A549 (cell line): ENCODE results near the gene SPSB2. TPM values are rescaled to one million over a fixed set of nuclear protein-coding genes. Genes with fewer than 3 reads are reported as not detected.

ENCODE experiments used
- ATAC-seq, 2 experiments: fragments of 200-7000 bp in 1 of 2; fragments of >200 bp in 1 of 2; cut with Nextera tagmentation in 1 of 2; cut with Tn5 transposase in 1 of 2; 3 replicates each; pipeline versions ENCODE4 v1.8.0 to v1.9.1; 2018 to 2020; ENCODE audit warnings: mild to moderate bottlenecking in 1 of 2, moderate library complexity in 1 of 2
- CTCF ChIA-PET: fragments of 300-600 bp; sonication (Branson Sonifier 250); formaldehyde crosslinking; extraction: SDS; loops from one replicate; lab custom pipeline; 2021; ENCODE audit warnings: antibody characterized with exemption, inconsistent platforms; lab: Yijun Ruan, JAX
- POLR2A ChIA-PET: fragments of 350-600 bp; formaldehyde crosslinking; extraction: SDS; loops from one replicate; lab custom pipeline; 2021; ENCODE audit warnings: antibody characterized with exemption, inconsistent platforms; lab: Yijun Ruan, JAX
- DNase-seq, 2 experiments: peaks; one replicate each; pipeline versions ENCODE4 v3.0.0 to v3.0.0-alpha.2; 2011 to 2016; ENCODE audit warnings: low read depth in 1 of 2, low spot score in 1 of 2
- FAIRE-seq: peaks from 2 replicates; lab custom pipeline; 2011; peaks lifted over from hg19 to GRCh38; lab: Jason Lieb, UNC
- H3K27ac ChIP-seq, 2 experiments: fragments of >200 bp; sonication (Bioruptor Twin); formaldehyde crosslinking; 3 replicates each; pipeline ENCODE4 v1.5.1; 2016 to 2017
- H3K4me1 ChIP-seq: fragments of >200 bp; sonication (Bioruptor Twin); formaldehyde crosslinking; 3 replicates; pipeline ENCODE4 v1.6.1; 2016
- H3K4me2 ChIP-seq: fragments of >200 bp; sonication (Bioruptor Twin); formaldehyde crosslinking; 3 replicates; pipeline ENCODE4 v1.6.1; 2016
- H3K4me3 ChIP-seq: fragments of >200 bp; sonication (Bioruptor Twin); formaldehyde crosslinking; 3 replicates; pipeline ENCODE4 v1.5.1; 2016
- H3K9me3 ChIP-seq: fragments of >200 bp; sonication (Bioruptor Twin); formaldehyde crosslinking; 3 replicates; pipeline ENCODE4 v1.6.1; 2016
- BHLHE40 ChIP-seq: IDR thresholded peaks from 2 replicates; pipeline ENCODE4 v1.6.1; 2012; ENCODE audit warnings: low read depth, low read length, inconsistent platforms
- CBX8 ChIP-seq: fragments of 200-600 bp; sonication (generic); IDR thresholded peaks from 2 replicates; pipeline ENCODE4 v1.6.1; 2016
- CHD2 ChIP-seq: fragments of 150-350 bp; IDR thresholded peaks from 2 replicates; pipeline ENCODE4 v1.6.1; 2014; ENCODE audit warnings: low read length; ENCODE audit not compliant: partially characterized antibody
- EHMT2 ChIP-seq: fragments of 200-600 bp; sonication (generic); IDR thresholded peaks from 2 replicates; pipeline ENCODE4 v1.6.1; 2016; ENCODE audit warnings: antibody characterized with exemption, low read depth, mild to moderate bottlenecking, moderate library complexity
- ELK1 ChIP-seq: fragments of 150-350 bp; IDR thresholded peaks from 2 replicates; pipeline ENCODE4 v1.6.1; 2014; ENCODE audit warnings: low read depth, mild to moderate bottlenecking, low read length
- FOSB ChIP-seq: fragments of 250-450 bp; sonication (Bioruptor Pico); IDR thresholded peaks from 2 replicates; pipeline ENCODE4 v1.5.0; 2020; ENCODE audit warnings: mild to moderate bottlenecking, moderate library complexity
- FOSL2 ChIP-seq, 2 experiments: fragments of 450-650 bp in 1 of 2; fragments of >200 bp in 1 of 2; sonication (Bioruptor Twin) in 1 of 2; formaldehyde crosslinking; IDR thresholded peaks; 2 replicates each; pipeline versions ENCODE4 v1.5.0 to v1.6.1; 2016 to 2020; ENCODE audit warnings: mild to moderate bottlenecking in 1 of 2, moderate library complexity in 1 of 2
- HES2 ChIP-seq: fragments of >200 bp; sonication (Bioruptor Twin); formaldehyde crosslinking; IDR thresholded peaks from 2 replicates; pipeline ENCODE4 v1.6.1; 2016
- HEYL ChIP-seq: fragments of 250-450 bp; sonication (Bioruptor Pico); IDR thresholded peaks from 2 replicates; pipeline ENCODE4 v1.8.0; 2021; ENCODE audit warnings: mild to moderate bottlenecking, moderate library complexity
- HOXB13 ChIP-seq: fragments of 250-450 bp; sonication (Bioruptor Pico); IDR thresholded peaks from 2 replicates; pipeline ENCODE4 v1.5.0; 2020; ENCODE audit warnings: low read depth, mild to moderate bottlenecking, moderate library complexity
- HOXB5 ChIP-seq: fragments of 250-450 bp; sonication (Bioruptor Pico); IDR thresholded peaks from 2 replicates; pipeline ENCODE4 v1.5.0; 2020; ENCODE audit warnings: mild to moderate bottlenecking, moderate library complexity
- MAFK ChIP-seq: fragments of 450-650 bp; IDR thresholded peaks from 2 replicates; pipeline ENCODE4 v1.6.1; 2014; ENCODE audit not compliant: partially characterized antibody
- MAZ ChIP-seq: fragments of 150-350 bp; IDR thresholded peaks from 2 replicates; pipeline ENCODE4 v1.6.1; 2014; ENCODE audit warnings: antibody characterized with exemption, low read depth, low read length, borderline replicate concordance
- NR3C1 ChIP-seq: fragments of >200 bp; sonication (Bioruptor Twin); formaldehyde crosslinking; IDR thresholded peaks from 3 replicates; pipeline ENCODE4 v1.6.1; 2017
- PHF8 ChIP-seq: fragments of 200-600 bp; sonication (generic); IDR thresholded peaks from 2 replicates; pipeline ENCODE4 v1.6.1; 2016; ENCODE audit warnings: low read depth, mild to moderate bottlenecking, antibody characterized with exemption, moderate library complexity, borderline replicate concordance
- POLR2A ChIP-seq: IDR thresholded peaks from 2 replicates; pipeline ENCODE4 v1.6.1; 2012; ENCODE audit warnings: mild to moderate bottlenecking, low read length
- RARB ChIP-seq: fragments of 250-450 bp; sonication (Bioruptor Pico); IDR thresholded peaks from 2 replicates; pipeline ENCODE4 v1.8.0; 2021; ENCODE audit warnings: mild to moderate bottlenecking, moderate library complexity
- RCOR1 ChIP-seq: fragments of 150-350 bp; IDR thresholded peaks from 2 replicates; pipeline ENCODE4 v1.6.1; 2014; ENCODE audit warnings: antibody characterized with exemption, low read length, low read depth
- RNF2 ChIP-seq: fragments of 200-600 bp; sonication (generic); IDR thresholded peaks from 2 replicates; pipeline ENCODE4 v1.6.1; 2016; ENCODE audit warnings: low read depth, mild to moderate bottlenecking, antibody characterized with exemption, moderate library complexity, borderline replicate concordance
- SMC3 ChIP-seq: fragments of >200 bp; sonication (Bioruptor Twin); formaldehyde crosslinking; IDR thresholded peaks from 3 replicates; pipeline ENCODE4 v1.6.1; 2018; ENCODE audit warnings: inconsistent platforms
- SREBF2 ChIP-seq: fragments of 450-650 bp; IDR thresholded peaks from 2 replicates; pipeline ENCODE4 v1.6.1; 2014; ENCODE audit warnings: mild to moderate bottlenecking, moderate library complexity
- ZFP36 ChIP-seq: fragments of 450-650 bp; IDR thresholded peaks from 2 replicates; pipeline ENCODE4 v1.6.1; 2014; ENCODE audit warnings: borderline replicate concordance; ENCODE audit not compliant: partially characterized antibody
- WGBS: methylation state at CpG from one replicate; pipeline ENCODE4 v1.1.6; 2017; ENCODE audit errors: missing lambda C conversion rate; 5-methylcytosine and 5-hydroxymethylcytosine counted together
- polyA plus RNA-seq, 4 experiments: library from polyadenylated mRNA; depleted of rRNA in 3 of 4; stranded (reverse); fragments of >200 nt; fragmentation: RNase III in 1 of 4; extraction: RNeasy Plus Mini Kit Qiagen cat#74134 plus additional on column Dnase treatment in 1 of 4; gene quantifications; 2 replicates in 3 of 4; 3 replicates in 1 of 4; pipeline ENCODE4 v1.2.3, GENCODE V29; 2011 to 2017
- TF ChIP-seq, protein P1 (sequence below): fragments of 450-650 bp; IDR thresholded peaks from 2 replicates; pipeline ENCODE4 v1.6.1; 2014; ENCODE audit warnings: antibody characterized with exemption
- TF ChIP-seq, protein P2 (sequence below): IDR thresholded peaks from 2 replicates; pipeline ENCODE4 v1.6.1; 2012
- TF ChIP-seq, protein P3 (sequence below): fragments of 250-450 bp; sonication (Bioruptor Pico); IDR thresholded peaks from 2 replicates; pipeline ENCODE4 v1.5.0; 2020; ENCODE audit warnings: low read depth, mild to moderate bottlenecking, moderate library complexity
- TF ChIP-seq, protein P4 (sequence below): fragments of >200 bp; sonication (Bioruptor Twin); formaldehyde crosslinking; IDR thresholded peaks from 3 replicates; pipeline ENCODE4 v1.6.1; 2016

Gene SPSB2
- polyA plus RNA-seq, 2 of the 4 experiments (the other 2 are of a cell fraction), result 16.8 to 21.8 TPM

DNA sequence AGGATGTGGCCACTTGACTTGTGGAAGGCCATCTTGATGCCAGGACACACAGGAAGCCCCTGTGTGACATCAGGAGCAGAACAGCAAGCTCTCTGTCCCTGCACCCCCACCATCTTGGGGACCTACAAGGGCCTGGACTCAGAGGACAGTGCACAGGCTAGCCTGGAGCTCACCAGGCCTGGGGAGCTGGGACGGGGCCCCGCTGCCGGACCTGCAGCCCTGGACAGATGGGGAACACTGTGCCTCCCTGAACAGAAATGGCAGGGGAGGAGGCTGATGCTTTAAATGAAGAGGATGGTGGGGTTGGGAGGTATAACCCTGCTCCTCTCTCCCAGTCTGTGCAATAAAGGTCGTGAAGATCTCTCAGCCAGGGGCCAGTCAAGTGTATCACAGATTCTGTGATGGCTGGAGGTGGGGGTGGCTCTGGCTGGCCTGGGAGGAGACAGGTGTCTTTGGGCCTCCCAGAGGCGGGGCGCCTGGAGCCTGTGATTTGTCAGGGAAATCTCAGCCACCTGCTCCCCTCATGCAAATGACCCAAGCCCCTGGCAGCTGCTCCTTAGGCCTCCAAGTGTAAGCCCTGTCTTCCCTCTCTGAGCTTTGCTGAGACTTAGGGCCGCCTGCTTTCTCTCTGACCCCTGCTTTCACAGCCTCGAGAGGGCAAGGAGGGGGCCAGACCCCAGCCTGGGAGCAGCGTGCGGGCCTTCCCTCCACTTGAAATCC lies 33.5 kb downstream of the SPSB2 start:
- TF ChIP-seq POLR2A, result no peak
- TF ChIP-seq HEYL, result no peak
- TF ChIP-seq, protein P1, sequence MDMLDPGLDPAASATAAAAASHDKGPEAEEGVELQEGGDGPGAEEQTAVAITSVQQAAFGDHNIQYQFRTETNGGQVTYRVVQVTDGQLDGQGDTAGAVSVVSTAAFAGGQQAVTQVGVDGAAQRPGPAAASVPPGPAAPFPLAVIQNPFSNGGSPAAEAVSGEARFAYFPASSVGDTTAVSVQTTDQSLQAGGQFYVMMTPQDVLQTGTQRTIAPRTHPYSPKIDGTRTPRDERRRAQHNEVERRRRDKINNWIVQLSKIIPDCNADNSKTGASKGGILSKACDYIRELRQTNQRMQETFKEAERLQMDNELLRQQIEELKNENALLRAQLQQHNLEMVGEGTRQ, result no peak
- TF ChIP-seq BHLHE40, result no peak
- no peak for TF ChIP-seq FOSL2 (IDR thresholded peaks at IDR 0.05)
- TF ChIP-seq FOSL2 (CRISPR knock-in tag; IDR thresholded peaks at IDR 0.05), result no peak
- no peak for TF ChIP-seq CHD2
- TF ChIP-seq RCOR1, result no peak
- TF ChIP-seq HOXB5 (CRISPR knock-in tag), result no peak
- TF ChIP-seq, protein P2, sequence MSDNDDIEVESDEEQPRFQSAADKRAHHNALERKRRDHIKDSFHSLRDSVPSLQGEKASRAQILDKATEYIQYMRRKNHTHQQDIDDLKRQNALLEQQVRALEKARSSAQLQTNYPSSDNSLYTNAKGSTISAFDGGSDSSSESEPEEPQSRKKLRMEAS, result no peak
- TF ChIP-seq SREBF2, result no peak
- no peak for TF ChIP-seq EHMT2
- TF ChIP-seq RARB (CRISPR knock-in tag), result no peak
- no peak for TF ChIP-seq HOXB13 (CRISPR knock-in tag)
- no peak for TF ChIP-seq ELK1
- TF ChIP-seq, protein P3, sequence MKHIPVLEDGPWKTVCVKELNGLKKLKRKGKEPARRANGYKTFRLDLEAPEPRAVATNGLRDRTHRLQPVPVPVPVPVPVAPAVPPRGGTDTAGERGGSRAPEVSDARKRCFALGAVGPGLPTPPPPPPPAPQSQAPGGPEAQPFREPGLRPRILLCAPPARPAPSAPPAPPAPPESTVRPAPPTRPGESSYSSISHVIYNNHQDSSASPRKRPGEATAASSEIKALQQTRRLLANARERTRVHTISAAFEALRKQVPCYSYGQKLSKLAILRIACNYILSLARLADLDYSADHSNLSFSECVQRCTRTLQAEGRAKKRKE, result no peak
- no peak for TF ChIP-seq FOSB (CRISPR knock-in tag)
- TF ChIP-seq MAFK, result no peak
- TF ChIP-seq HES2, result no peak
- no peak for TF ChIP-seq PHF8
- Histone ChIP-seq H3K27ac (no peak overlapping the region), H3K4me3 (no peak overlapping the region), H3K4me2 (no peak overlapping the region), H3K4me1 (no peaks in the 10 kb centered on the region), H3K9me3 (no peaks in the 10 kb centered on the region)
- no peak for ATAC-seq
- 87% methylated on average over 10 of the region's 10 CpGs for WGBS
- ChIA-PET POLR2A (interaction anchor here (1.5 to 2.3 kb wide), 2 partner anchors 12 to 28 kb away, joined by 4 to 7 read pairs; partner anchors contain the start of genes CDCA3, TPI1 and USP5), CTCF (interaction anchor here (0.9 to 29.8 kb wide), 13 partner anchors 8 to 416 kb away, joined by 3 to 306 read pairs (median 4); partner anchors contain the start of genes CDCA3, MLF2, P3H3 and PTMS)
- FAIRE-seq, result no peak
- no peak for DNase-seq

DNA sequence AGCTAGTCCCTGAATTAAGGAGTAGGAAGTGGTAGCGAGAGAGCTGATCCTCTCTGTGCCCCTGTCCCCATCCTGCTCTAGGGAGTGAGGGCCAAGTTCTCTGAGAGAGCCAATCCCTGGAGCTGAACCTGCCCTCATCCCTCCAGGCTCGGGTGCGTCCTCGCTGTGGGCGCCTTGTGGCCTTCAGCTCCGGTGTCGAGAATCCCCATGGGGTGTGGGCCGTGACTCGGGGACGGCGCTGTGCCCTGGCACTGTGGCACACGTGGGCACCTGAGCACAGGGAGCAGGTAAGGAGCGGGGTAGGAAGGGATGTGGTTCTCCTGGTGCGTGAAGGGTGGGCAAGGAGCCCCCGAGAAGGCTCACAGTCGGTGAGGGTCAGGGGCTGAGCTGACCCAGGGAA lies 34.2 kb downstream of the SPSB2 start:
- WGBS, result 88% methylated on average over 16 of the region's 16 CpGs
- ChIA-PET POLR2A (interaction anchor here (2.3 kb wide), 1 partner anchor 13 kb away, joined by 7 read pairs; the partner anchor contains the start of genes CDCA3 and USP5), CTCF (interaction anchor here (1.0 to 29.8 kb wide), 11 partner anchors 7 to 222 kb away, joined by 3 to 306 read pairs (median 5); partner anchors contain the start of genes CDCA3, MLF2, P3H3 and PTMS)
- TF ChIP-seq ELK1 (no peak), MAZ (no peak), RNF2 (no peak), ZFP36 (no peak), CBX8 (no peak), RCOR1 (no peak), SMC3 (no peak), HOXB13 (CRISPR knock-in tag) (no peak), NR3C1 (no peak)
- TF ChIP-seq, protein P4, sequence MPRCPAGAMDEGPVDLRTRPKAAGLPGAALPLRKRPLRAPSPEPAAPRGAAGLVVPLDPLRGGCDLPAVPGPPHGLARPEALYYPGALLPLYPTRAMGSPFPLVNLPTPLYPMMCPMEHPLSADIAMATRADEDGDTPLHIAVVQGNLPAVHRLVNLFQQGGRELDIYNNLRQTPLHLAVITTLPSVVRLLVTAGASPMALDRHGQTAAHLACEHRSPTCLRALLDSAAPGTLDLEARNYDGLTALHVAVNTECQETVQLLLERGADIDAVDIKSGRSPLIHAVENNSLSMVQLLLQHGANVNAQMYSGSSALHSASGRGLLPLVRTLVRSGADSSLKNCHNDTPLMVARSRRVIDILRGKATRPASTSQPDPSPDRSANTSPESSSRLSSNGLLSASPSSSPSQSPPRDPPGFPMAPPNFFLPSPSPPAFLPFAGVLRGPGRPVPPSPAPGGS, result no peak
- TF ChIP-seq, protein P3, result no peak
- TF ChIP-seq, protein P1, result no peak

More for the DNA sequence above, 34.2 kb downstream of the SPSB2 start:
- Histone ChIP-seq H3K4me1 (no peaks in the 10 kb centered on the region), H3K4me3 (no peak overlapping the region), H3K27ac (no peak overlapping the region), H3K4me2 (no peak overlapping the region), H3K9me3 (no peaks in the 10 kb centered on the region)
- no peak for DNase-seq
- no peak for ATAC-seq
- no peak for FAIRE-seq
